ENCODE results near the gene BBX.

BBX gene

GRCh38 chr3:107854733-107855132, 332.0 kb downstream of the BBX start:
- DNase-seq: no peak

DNA sequence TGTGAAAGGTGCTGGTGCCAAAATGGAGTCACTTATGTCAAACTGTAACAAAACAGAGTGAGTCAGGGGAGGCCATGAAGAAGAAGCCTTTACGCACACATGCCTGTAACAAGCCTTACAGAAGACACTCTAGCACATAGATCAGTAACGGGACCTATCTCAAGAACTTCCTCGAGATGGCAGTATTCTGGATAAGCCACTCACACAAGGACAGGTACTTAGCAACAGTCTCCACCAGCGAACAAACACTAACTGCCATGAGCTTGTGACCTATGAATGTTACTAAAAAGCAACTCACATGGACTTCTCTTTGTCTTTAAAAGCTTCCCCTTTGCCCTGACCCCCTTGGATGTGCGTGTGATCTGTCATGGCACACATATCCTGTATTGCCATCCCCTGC, 332.9 kb downstream of the BBX start:
- no peak for DNase-seq

- no peak for DNase-seq
Observed at GRCh38 chr3:107857854-107858253, 335.1 kb downstream of the BBX start.

DNA sequence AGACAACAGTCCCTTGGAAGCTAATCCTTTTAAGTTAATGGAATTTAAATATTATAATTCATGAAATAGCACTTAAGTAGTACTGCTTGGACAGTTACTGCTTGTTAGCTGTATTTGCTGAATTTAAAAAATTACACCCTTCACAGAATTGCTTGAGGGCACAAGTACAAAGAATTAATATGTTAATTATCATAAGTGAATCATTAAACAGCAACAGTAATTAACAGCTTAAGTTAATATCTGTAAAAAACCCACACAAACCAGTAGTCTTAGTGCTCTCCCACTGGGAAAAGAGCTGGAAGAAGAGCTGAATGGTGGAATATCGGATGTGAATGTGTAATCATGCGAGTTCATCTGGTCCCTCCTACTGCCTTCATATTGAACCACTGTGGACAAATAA, 336.1 kb downstream of the BBX start:
- DNase-seq: no peak

All from NCI-H345 (cell line).